K562 (cell line): ENCODE results near the gene LCP2. TPM values are rescaled to one million over a fixed set of nuclear protein-coding genes. Genes with fewer than 3 reads are reported as not detected.

Source experiments
- COPS2 ChIP-seq: fragments of 450-650 bp; conservative IDR thresholded peaks from 2 replicates; pipeline ENCODE4 v1.6.1; 2016; ENCODE audit warnings: mild to moderate bottlenecking, moderate library complexity
- CTBP1 ChIP-seq: fragments of 450-650 bp; IDR thresholded peaks from 2 replicates; pipeline ENCODE4 v1.6.1; 2016; ENCODE audit warnings: borderline replicate concordance
- E2F5 ChIP-seq: sonication (generic); formaldehyde crosslinking; IDR thresholded peaks from 2 replicates; pipeline ENCODE4 v1.8.0; 2022; ENCODE audit warnings: mild to moderate bottlenecking, missing genetic modification reagents
- FOSL1 ChIP-seq: fragments of 200-800 bp; sonication (Bioruptor generic); conservative IDR thresholded peaks from 2 replicates; pipeline ENCODE4 v1.6.1; 2016; ENCODE audit warnings: missing genetic modification characterization, missing compliant biosample characterization
- FOXK1 ChIP-seq: sonication (generic); formaldehyde crosslinking; IDR thresholded peaks from 2 replicates; pipeline ENCODE4 v1.8.0; 2022; ENCODE audit warnings: missing genetic modification reagents, mild to moderate bottlenecking, borderline replicate concordance
- KAT7 ChIP-seq: sonication (generic); formaldehyde crosslinking; IDR thresholded peaks from 2 replicates; pipeline ENCODE4 v1.8.0; 2022; ENCODE audit warnings: missing genetic modification reagents, mild to moderate bottlenecking, borderline replicate concordance
- NR2C2 ChIP-seq, 2 experiments: fragments of 200-800 bp in 1 of 2; sonication (Bioruptor generic) in 1 of 2; sonication (generic) in 1 of 2; formaldehyde crosslinking in 1 of 2; IDR thresholded peaks; 2 replicates each; pipeline versions ENCODE4 v1.6.1 to v1.8.0; 2016 to 2022; ENCODE audit warnings: mild to moderate bottlenecking in 1 of 2, missing compliant biosample characterization in 1 of 2, missing genetic modification characterization in 1 of 2, missing genetic modification reagents in 1 of 2
- PCBP2 ChIP-seq: fragments of 200-400 bp; formaldehyde crosslinking; IDR thresholded peaks from 2 replicates; pipeline ENCODE4 v1.6.1; 2018; ENCODE audit warnings: low read length, low read depth, mild to moderate bottlenecking, moderate library complexity; ENCODE audit not compliant: poor library complexity, severe bottlenecking
- XRCC4 ChIP-seq: IDR thresholded peaks from one replicate; pipeline ENCODE4 v1.6.1; 2011; ENCODE audit not compliant: insufficient read depth, insufficient read length; ENCODE audit errors: extremely low read depth
- XRCC5 ChIP-seq: fragments of 200-400 bp; formaldehyde crosslinking; IDR thresholded peaks from 2 replicates; pipeline ENCODE4 v1.6.1; 2017; ENCODE audit warnings: low read depth, mild to moderate bottlenecking, low read length
- ZBTB2 ChIP-seq: fragments of 450-650 bp; IDR thresholded peaks from 2 replicates; pipeline ENCODE4 v1.6.1; 2016; ENCODE audit warnings: antibody characterized with exemption
- ZNF3 ChIP-seq: fragments of 250-450 bp; sonication (Bioruptor Pico); IDR thresholded peaks from 2 replicates; pipeline ENCODE4 v1.5.0; 2021; ENCODE audit warnings: mild to moderate bottlenecking, moderate library complexity
- ZNF431 ChIP-seq: sonication (generic); formaldehyde crosslinking; IDR thresholded peaks from 2 replicates; pipeline ENCODE4 v1.8.0; 2022; ENCODE audit warnings: mild to moderate bottlenecking, missing genetic modification reagents
- polyA plus RNA-seq, 8 experiments: library from polyadenylated mRNA; depleted of rRNA in 4 of 8; stranded (reverse) in 5 of 8; unstranded in 3 of 8; fragments of >200 nt; fragmentation: Nextera tagmentation in 2 of 8; fragmentation: Illumina TruSeq in 1 of 8; extraction: Ambion mirVana in 2 of 8; extraction: Trizol in 1 of 8; gene quantifications; 2 replicates each; pipeline versions ENCODE4 v1.2.1 to v1.2.3, GENCODE V29; 2011 to 2014; ENCODE audit warnings: inconsistent platforms in 1 of 8, missing spikeins in 1 of 8
- total RNA-seq, 7 experiments: library from RNA; depleted of rRNA in 6 of 7; stranded (reverse); fragments of >200 nt in 6 of 7; fragmentation: Illumina TruSeq in 2 of 7; extraction: Trizol in 2 of 7; gene quantifications; 2 replicates each; pipeline versions ENCODE4 v1.2.1 to v1.2.3, GENCODE V29; 2011 to 2021; ENCODE audit warnings: low replicate concordance in 1 of 7
- TF ChIP-seq, protein P1 (sequence below): fragments of 150-350 bp; conservative IDR thresholded peaks from 2 replicates; pipeline ENCODE4 v1.6.1; 2014; ENCODE audit warnings: low read length
- TF ChIP-seq, protein P2 (sequence below): sonication (generic); formaldehyde crosslinking; IDR thresholded peaks from 2 replicates; pipeline ENCODE4 v1.8.0; 2022; ENCODE audit warnings: mild to moderate bottlenecking, low read depth, missing genetic modification reagents
- TF ChIP-seq, protein P3 (sequence below): fragments of 250-450 bp; sonication (Bioruptor Pico); IDR thresholded peaks from 2 replicates; pipeline ENCODE4 v1.8.0; 2021; ENCODE audit warnings: borderline replicate concordance, mild to moderate bottlenecking, moderate library complexity; ENCODE audit not compliant: poor library complexity, severe bottlenecking
- TF ChIP-seq, protein P4 (sequence below): fragments of 250-450 bp; sonication (Bioruptor Pico); IDR thresholded peaks from 2 replicates; pipeline ENCODE4 v1.4.0; 2020; ENCODE audit warnings: mild to moderate bottlenecking, moderate library complexity, borderline replicate concordance

Gene LCP2
- total and polyA plus RNA-seq, 9 of the 15 experiments (the other 6 are each of a cell fraction or from before 2014, with no cell fraction given) = 4.0 to 31.3 (median 14.6) TPM

DNA sequence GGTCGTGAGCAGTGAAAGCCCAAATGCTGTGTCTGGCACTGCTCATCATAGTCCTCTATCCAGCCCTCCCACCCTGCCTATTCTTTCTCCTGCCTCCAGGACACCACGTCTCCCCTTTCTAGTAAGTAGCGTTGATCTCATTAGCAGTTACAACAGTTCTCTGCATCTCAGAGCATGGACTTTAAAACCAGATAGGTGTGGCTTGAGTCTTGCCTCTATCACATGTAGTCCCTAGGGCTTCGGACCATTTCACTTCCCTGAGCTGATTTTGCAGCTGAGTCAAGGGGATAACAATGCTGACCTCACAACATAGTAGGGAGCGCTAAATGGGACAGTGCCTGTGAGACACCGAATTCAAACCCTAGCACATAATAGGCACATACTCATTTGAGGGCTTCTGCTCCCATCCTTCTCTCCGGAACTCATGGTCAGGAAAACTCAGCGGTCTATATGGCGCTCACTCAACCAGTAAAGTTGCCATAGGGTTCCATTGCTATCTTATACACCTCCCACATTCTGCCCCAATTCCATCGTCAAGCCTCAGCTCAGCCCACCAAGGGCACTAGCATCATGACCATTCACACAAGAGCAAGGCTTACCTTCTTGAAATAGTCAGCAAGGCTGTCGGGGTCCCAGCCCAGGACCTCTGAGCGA is 515 bp downstream of the LCP2 start (continued):
- TF ChIP-seq, protein P1, sequence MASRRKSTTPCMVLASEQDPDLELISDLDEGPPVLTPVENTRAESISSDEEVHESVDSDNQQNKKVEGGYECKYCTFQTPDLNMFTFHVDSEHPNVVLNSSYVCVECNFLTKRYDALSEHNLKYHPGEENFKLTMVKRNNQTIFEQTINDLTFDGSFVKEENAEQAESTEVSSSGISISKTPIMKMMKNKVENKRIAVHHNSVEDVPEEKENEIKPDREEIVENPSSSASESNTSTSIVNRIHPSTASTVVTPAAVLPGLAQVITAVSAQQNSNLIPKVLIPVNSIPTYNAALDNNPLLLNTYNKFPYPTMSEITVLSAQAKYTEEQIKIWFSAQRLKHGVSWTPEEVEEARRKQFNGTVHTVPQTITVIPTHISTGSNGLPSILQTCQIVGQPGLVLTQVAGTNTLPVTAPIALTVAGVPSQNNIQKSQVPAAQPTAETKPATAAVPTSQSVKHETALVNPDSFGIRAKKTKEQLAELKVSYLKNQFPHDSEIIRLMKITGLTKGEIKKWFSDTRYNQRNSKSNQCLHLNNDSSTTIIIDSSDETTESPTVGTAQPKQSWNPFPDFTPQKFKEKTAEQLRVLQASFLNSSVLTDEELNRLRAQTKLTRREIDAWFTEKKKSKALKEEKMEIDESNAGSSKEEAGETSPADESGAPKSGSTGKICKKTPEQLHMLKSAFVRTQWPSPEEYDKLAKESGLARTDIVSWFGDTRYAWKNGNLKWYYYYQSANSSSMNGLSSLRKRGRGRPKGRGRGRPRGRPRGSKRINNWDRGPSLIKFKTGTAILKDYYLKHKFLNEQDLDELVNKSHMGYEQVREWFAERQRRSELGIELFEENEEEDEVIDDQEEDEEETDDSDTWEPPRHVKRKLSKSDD = no peak
- TF ChIP-seq, protein P2, sequence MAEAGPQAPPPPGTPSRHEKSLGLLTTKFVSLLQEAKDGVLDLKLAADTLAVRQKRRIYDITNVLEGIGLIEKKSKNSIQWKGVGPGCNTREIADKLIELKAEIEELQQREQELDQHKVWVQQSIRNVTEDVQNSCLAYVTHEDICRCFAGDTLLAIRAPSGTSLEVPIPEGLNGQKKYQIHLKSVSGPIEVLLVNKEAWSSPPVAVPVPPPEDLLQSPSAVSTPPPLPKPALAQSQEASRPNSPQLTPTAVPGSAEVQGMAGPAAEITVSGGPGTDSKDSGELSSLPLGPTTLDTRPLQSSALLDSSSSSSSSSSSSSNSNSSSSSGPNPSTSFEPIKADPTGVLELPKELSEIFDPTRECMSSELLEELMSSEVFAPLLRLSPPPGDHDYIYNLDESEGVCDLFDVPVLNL (CRISPR knock-in tag) = no peak
- no peak for TF ChIP-seq COPS2
- TF ChIP-seq ZBTB2 = no peak
- TF ChIP-seq ZNF431 (CRISPR knock-in tag) = no peak
- TF ChIP-seq XRCC5 = no peak
- TF ChIP-seq PCBP2 = no peak
- no peak for TF ChIP-seq NR2C2 (CRISPR knock-in tag; IDR thresholded peaks at IDR 0.05)
- TF ChIP-seq NR2C2 (tag; IDR thresholded peaks at IDR 0.05) = peak; percentile 10; the same call in 1 of the 2 replicates
- no peak for TF ChIP-seq E2F5
- TF ChIP-seq CTBP1 = no peak
- 0 out of 2 replicates have a peak, but pooled peaks have one; percentile 16 for TF ChIP-seq FOSL1 (tag)
- TF ChIP-seq, protein P3, sequence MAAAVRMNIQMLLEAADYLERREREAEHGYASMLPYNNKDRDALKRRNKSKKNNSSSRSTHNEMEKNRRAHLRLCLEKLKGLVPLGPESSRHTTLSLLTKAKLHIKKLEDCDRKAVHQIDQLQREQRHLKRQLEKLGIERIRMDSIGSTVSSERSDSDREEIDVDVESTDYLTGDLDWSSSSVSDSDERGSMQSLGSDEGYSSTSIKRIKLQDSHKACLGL (CRISPR knock-in tag) = no peak
- TF ChIP-seq FOXK1 (CRISPR knock-in tag) = 0 out of 2 replicates have a peak, but pooled peaks have one; percentile 47
- TF ChIP-seq ZNF3 = no peak
- TF ChIP-seq, protein P4, sequence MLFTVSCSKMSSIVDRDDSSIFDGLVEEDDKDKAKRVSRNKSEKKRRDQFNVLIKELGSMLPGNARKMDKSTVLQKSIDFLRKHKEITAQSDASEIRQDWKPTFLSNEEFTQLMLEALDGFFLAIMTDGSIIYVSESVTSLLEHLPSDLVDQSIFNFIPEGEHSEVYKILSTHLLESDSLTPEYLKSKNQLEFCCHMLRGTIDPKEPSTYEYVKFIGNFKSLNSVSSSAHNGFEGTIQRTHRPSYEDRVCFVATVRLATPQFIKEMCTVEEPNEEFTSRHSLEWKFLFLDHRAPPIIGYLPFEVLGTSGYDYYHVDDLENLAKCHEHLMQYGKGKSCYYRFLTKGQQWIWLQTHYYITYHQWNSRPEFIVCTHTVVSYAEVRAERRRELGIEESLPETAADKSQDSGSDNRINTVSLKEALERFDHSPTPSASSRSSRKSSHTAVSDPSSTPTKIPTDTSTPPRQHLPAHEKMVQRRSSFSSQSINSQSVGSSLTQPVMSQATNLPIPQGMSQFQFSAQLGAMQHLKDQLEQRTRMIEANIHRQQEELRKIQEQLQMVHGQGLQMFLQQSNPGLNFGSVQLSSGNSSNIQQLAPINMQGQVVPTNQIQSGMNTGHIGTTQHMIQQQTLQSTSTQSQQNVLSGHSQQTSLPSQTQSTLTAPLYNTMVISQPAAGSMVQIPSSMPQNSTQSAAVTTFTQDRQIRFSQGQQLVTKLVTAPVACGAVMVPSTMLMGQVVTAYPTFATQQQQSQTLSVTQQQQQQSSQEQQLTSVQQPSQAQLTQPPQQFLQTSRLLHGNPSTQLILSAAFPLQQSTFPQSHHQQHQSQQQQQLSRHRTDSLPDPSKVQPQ = no peak
- peak; percentile 25; the same call in 1 of the 2 replicates for TF ChIP-seq KAT7 (CRISPR knock-in tag)
- no peak for TF ChIP-seq XRCC4
